DOHH2 (cell line): ENCODE data around the gene B4GALT3.

ENCODE experiments used
- EZH2phosphoT487 ChIP-seq: fragments of 200-600 bp; sonication (generic); IDR thresholded peaks from 2 replicates; pipeline ENCODE4 v1.6.1; 2017; ENCODE audit warnings: borderline replicate concordance, mild to moderate bottlenecking, antibody characterized with exemption, low read length, moderate library complexity, mixed read lengths
- TF ChIP-seq, protein P1 (sequence below): fragments of 200-600 bp; sonication (generic); IDR thresholded peaks from one replicate; pipeline ENCODE4 v1.5.1; 2014; ENCODE audit warnings: antibody characterized with exemption, mild to moderate bottlenecking, low read depth, low read length; ENCODE audit not compliant: poor library complexity, severe bottlenecking

DNA sequence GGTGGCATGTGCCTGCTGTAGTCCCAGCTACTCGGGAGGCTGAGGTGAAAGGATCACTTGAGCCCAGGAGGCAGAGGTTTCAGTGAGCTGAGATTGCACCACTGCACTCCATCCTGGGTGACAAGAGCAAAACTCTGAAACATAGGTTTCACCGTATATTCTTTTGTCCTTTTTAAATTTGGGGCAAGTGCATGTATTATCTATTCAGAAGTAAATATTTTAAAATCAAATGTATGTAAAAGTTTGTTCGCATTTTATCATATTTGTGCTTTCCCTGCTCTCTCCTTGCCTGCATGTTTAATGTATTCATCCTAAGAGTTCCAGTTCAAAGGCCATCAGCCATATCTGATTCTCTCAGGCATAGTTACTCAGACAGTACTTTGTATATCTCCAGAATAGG lies 31.5 kb downstream of the B4GALT3 start:
- TF ChIP-seq, protein P1, sequence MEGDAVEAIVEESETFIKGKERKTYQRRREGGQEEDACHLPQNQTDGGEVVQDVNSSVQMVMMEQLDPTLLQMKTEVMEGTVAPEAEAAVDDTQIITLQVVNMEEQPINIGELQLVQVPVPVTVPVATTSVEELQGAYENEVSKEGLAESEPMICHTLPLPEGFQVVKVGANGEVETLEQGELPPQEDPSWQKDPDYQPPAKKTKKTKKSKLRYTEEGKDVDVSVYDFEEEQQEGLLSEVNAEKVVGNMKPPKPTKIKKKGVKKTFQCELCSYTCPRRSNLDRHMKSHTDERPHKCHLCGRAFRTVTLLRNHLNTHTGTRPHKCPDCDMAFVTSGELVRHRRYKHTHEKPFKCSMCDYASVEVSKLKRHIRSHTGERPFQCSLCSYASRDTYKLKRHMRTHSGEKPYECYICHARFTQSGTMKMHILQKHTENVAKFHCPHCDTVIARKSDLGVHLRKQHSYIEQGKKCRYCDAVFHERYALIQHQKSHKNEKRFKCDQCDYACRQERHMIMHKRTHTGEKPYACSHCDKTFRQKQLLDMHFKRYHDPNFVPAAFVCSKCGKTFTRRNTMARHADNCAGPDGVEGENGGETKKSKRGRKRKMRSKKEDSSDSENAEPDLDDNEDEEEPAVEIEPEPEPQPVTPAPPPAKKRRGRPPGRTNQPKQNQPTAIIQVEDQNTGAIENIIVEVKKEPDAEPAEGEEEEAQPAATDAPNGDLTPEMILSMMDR: no peak
- TF ChIP-seq EZH2phosphoT487: no peak
